HepG2 (cell line): Measurements from ENCODE around the gene RNASE8. TPM values are rescaled to one million over a fixed set of nuclear protein-coding genes. Genes with fewer than 3 reads are reported as not detected.

Experiments used
- ATAC-seq: fragments of 200-7000 bp; cut with Tn5 transposase; 3 replicates; pipeline ENCODE4 v1.9.1; 2020; ENCODE audit warnings: mild to moderate bottlenecking, moderate library complexity
- BruUV-seq: library from RNA; stranded (reverse); fragments of 400-500 nt; replicated peaks from 2 replicates; lab custom pipeline; 2021; lab: Mats Ljungman, UMichigan
- CTCF ChIA-PET: fragments of 300-600 bp; formaldehyde crosslinking; extraction: SDS; loops from one replicate; lab custom pipeline; 2021; ENCODE audit warnings: low total read pairs, inconsistent platforms, low intra/inter-chr PET ratio; lab: Yijun Ruan, JAX
- POLR2A ChIA-PET: fragments of 350-600 bp; sonication (Branson Sonifier 250); formaldehyde crosslinking; loops from one replicate; lab custom pipeline; 2020; ENCODE audit warnings: antibody characterized with exemption, inconsistent platforms; lab: Yijun Ruan, JAX
- DNase-seq: peaks from one replicate; pipeline ENCODE4 v3.0.0-alpha.2; 2015; ENCODE audit warnings: low spot score
- FAIRE-seq: peaks from 3 replicates; lab custom pipeline; 2011; peaks lifted over from hg19 to GRCh38; lab: Jason Lieb, UNC
- H2AFZ ChIP-seq: one replicate; pipeline ENCODE4 v1.6.1; 2011; ENCODE audit warnings: low read length, inconsistent platforms
- H3K27ac ChIP-seq: fragments of 300-600 bp; 3 replicates; pipeline ENCODE4 v1.8.0; 2011; ENCODE audit warnings: mixed run types, mild to moderate bottlenecking, mixed read lengths, low read length, inconsistent platforms; ENCODE audit not compliant: insufficient read depth; ENCODE audit errors: extremely low read length
- H3K27me3 ChIP-seq, 2 experiments: fragments of 200-600 bp in 1 of 2; 2 replicates in 1 of 2; 3 replicates in 1 of 2; pipeline versions ENCODE4 v1.6.0 to v1.8.0; 2011; ENCODE audit warnings: low read length in 2 of 2, mild to moderate bottlenecking in 2 of 2, moderate library complexity in 2 of 2, inconsistent platforms in 1 of 2; ENCODE audit not compliant: insufficient read depth in 2 of 2, control insufficient read depth in 1 of 2
- H3K36me3 ChIP-seq, 2 experiments: fragments of 200-600 bp in 1 of 2; replicated peaks in 1 of 2; 2 replicates in 1 of 2; 3 replicates in 1 of 2; pipeline versions ENCODE4 v1.5.1 to v1.8.0; 2011; ENCODE audit warnings: low read length in 2 of 2, inconsistent platforms in 1 of 2; ENCODE audit not compliant: insufficient read depth in 2 of 2, control insufficient read depth in 1 of 2
- H3K4me1 ChIP-seq: 2 replicates; pipeline ENCODE4 v1.5.1; 2012; ENCODE audit warnings: low read length, inconsistent platforms; ENCODE audit not compliant: insufficient read depth
- H3K4me2 ChIP-seq: 2 replicates; pipeline ENCODE4 v1.6.0; 2011; ENCODE audit warnings: low read depth, low read length, inconsistent platforms
- H3K4me3 ChIP-seq, 3 experiments: fragments of 200-600 bp in 1 of 3; sonication (generic), shearing (Covaris generic) in 1 of 3; replicated peaks in 1 of 3; 2 replicates each; pipeline ENCODE4 v1.5.1; 2011 to 2016; ENCODE audit warnings: low read length in 3 of 3, inconsistent platforms in 2 of 3, low read depth in 2 of 3, mild to moderate bottlenecking in 2 of 3, control low read depth in 1 of 3, mixed read lengths in 1 of 3; ENCODE audit not compliant: insufficient read depth in 1 of 3
- H3K79me2 ChIP-seq: one replicate; pipeline ENCODE4 v1.6.1; 2011; ENCODE audit warnings: low read length, inconsistent platforms; ENCODE audit not compliant: insufficient read depth
- H3K9ac ChIP-seq: 2 replicates; pipeline ENCODE4 v1.6.0; 2011; ENCODE audit warnings: mild to moderate bottlenecking, low read depth, low read length, inconsistent platforms; ENCODE audit not compliant: insufficient read depth
- H3K9me3 ChIP-seq: 2 replicates; pipeline ENCODE4 v1.5.1; 2012; ENCODE audit warnings: mild to moderate bottlenecking, low read length
- H4K20me1 ChIP-seq: 2 replicates; pipeline ENCODE4 v1.6.0; 2011; ENCODE audit warnings: inconsistent platforms, mild to moderate bottlenecking, low read length, moderate library complexity; ENCODE audit not compliant: insufficient read depth
- BORCS8-MEF2B ChIP-seq: sonication (generic); formaldehyde crosslinking; IDR thresholded peaks from 2 replicates; pipeline ENCODE4 v1.8.0; 2022; ENCODE audit warnings: mild to moderate bottlenecking, missing genetic modification reagents
- CCDC6 ChIP-seq: sonication (generic); formaldehyde crosslinking; IDR thresholded peaks from 2 replicates; pipeline ENCODE4 v1.8.1; 2022; ENCODE audit warnings: mild to moderate bottlenecking, missing genetic modification reagents, moderate library complexity
- CREM ChIP-seq, 2 experiments: sonication (generic) in 1 of 2; formaldehyde crosslinking in 1 of 2; IDR thresholded peaks; 2 replicates each; pipeline versions ENCODE4 v1.4.0 to v1.6.1; 2016 to 2020; ENCODE audit warnings: antibody characterized with exemption in 1 of 2, mild to moderate bottlenecking in 1 of 2, missing genetic modification reagents in 1 of 2
- MAX ChIP-seq: IDR thresholded peaks from 2 replicates; pipeline ENCODE4 v1.6.1; 2012; ENCODE audit warnings: inconsistent platforms
- POLR2G ChIP-seq: fragments of 200-400 bp; formaldehyde crosslinking; IDR thresholded peaks from 2 replicates; pipeline ENCODE4 v1.6.1; 2018; ENCODE audit warnings: mild to moderate bottlenecking, low read depth, low read length, moderate library complexity
- SETDB1 ChIP-seq: sonication (generic); formaldehyde crosslinking; IDR thresholded peaks from 2 replicates; pipeline ENCODE4 v1.5.1; 2020; ENCODE audit warnings: missing genetic modification reagents, mild to moderate bottlenecking, borderline replicate concordance
- STAG1 ChIP-seq: sonication (generic); formaldehyde crosslinking; IDR thresholded peaks from 2 replicates; pipeline ENCODE4 v1.4.0; 2020; ENCODE audit warnings: missing genetic modification reagents
- ZNF207 ChIP-seq: fragments of 450-650 bp; IDR thresholded peaks from 2 replicates; pipeline ENCODE4 v1.6.1; 2016; ENCODE audit warnings: antibody characterized with exemption, borderline replicate concordance
- ZNF260 ChIP-seq: sonication (generic); formaldehyde crosslinking; IDR thresholded peaks from 2 replicates; pipeline ENCODE4 v1.4.0; 2020; ENCODE audit warnings: missing genetic modification reagents, low read depth, mild to moderate bottlenecking, borderline replicate concordance
- ZNF30 ChIP-seq: sonication (generic); formaldehyde crosslinking; IDR thresholded peaks from 2 replicates; pipeline ENCODE4 v1.5.0; 2020; ENCODE audit warnings: mild to moderate bottlenecking, missing genetic modification reagents
- ZNF317 ChIP-seq: sonication (generic); formaldehyde crosslinking; IDR thresholded peaks from 2 replicates; pipeline ENCODE4 v1.5.0; 2020; ENCODE audit warnings: mild to moderate bottlenecking, missing genetic modification reagents
- ZNF570 ChIP-seq: sonication (generic); formaldehyde crosslinking; IDR thresholded peaks from 2 replicates; pipeline ENCODE4 v1.4.0; 2020; ENCODE audit warnings: mild to moderate bottlenecking, missing genetic modification reagents, borderline replicate concordance
- ZNF687 ChIP-seq: sonication (generic); formaldehyde crosslinking; IDR thresholded peaks from 2 replicates; pipeline ENCODE4 v1.5.1; 2020; ENCODE audit warnings: mild to moderate bottlenecking, missing genetic modification reagents, moderate library complexity
- ZNF740 ChIP-seq: sonication (generic); formaldehyde crosslinking; IDR thresholded peaks from 2 replicates; pipeline ENCODE4 v1.4.0; 2020; ENCODE audit warnings: missing genetic modification reagents
- WGBS: methylation state at CpG from one replicate; pipeline ENCODE4 v1.1.6; 2017; ENCODE audit warnings: low lambda C conversion rate; 5-methylcytosine and 5-hydroxymethylcytosine counted together
- in situ Hi-C: cut with HindIII; loops from 2 replicates; pipeline ENCODE4 v1.10.0; 2017; ENCODE audit warnings: low pct_unique_long_range_greater_than_20kb; ENCODE audit not compliant: extremely low pct_ligation_motif_present
- intact Hi-C: fragments of 100-400 bp; cut with micrococcal nuclease; formaldehyde crosslinking; loops from one replicate; pipeline ENCODE4 v1.10.0; 2022; ENCODE audit not compliant: unreplicated experiment
- polyA plus RNA-seq, 8 experiments: library from polyadenylated mRNA; depleted of rRNA in 3 of 8; stranded (reverse) in 7 of 8; unstranded in 1 of 8; fragments of >200 nt; fragmentation: Illumina TruSeq in 4 of 8; extraction: Trizol in 4 of 8; gene quantifications; 2 replicates each; pipeline versions ENCODE4 v1.2.1 to v1.2.3, GENCODE V29; 2011 to 2016; ENCODE audit warnings: low read depth in 4 of 8, missing spikeins in 1 of 8, mixed read lengths in 1 of 8; ENCODE audit not compliant: insufficient read depth in 1 of 8
- total RNA-seq, 5 experiments: library from RNA; depleted of rRNA; stranded (reverse); fragments of >200 nt; fragmentation: Illumina TruSeq; extraction: Trizol; gene quantifications; 2 replicates each; pipeline ENCODE4 v1.2.3, GENCODE V29; 2016; ENCODE audit warnings: low read depth in 1 of 5
- TF ChIP-seq, protein P1 (sequence below): sonication (generic); formaldehyde crosslinking; IDR thresholded peaks from 2 replicates; pipeline ENCODE4 v1.8.0; 2022; ENCODE audit warnings: missing genetic modification reagents, mild to moderate bottlenecking, moderate library complexity, borderline replicate concordance

The RNASE8 gene
- total and polyA plus RNA-seq, 2 of the 13 experiments (the other 11 are each of a cell fraction or from before 2014, with no cell fraction given) = not detected

DNA sequence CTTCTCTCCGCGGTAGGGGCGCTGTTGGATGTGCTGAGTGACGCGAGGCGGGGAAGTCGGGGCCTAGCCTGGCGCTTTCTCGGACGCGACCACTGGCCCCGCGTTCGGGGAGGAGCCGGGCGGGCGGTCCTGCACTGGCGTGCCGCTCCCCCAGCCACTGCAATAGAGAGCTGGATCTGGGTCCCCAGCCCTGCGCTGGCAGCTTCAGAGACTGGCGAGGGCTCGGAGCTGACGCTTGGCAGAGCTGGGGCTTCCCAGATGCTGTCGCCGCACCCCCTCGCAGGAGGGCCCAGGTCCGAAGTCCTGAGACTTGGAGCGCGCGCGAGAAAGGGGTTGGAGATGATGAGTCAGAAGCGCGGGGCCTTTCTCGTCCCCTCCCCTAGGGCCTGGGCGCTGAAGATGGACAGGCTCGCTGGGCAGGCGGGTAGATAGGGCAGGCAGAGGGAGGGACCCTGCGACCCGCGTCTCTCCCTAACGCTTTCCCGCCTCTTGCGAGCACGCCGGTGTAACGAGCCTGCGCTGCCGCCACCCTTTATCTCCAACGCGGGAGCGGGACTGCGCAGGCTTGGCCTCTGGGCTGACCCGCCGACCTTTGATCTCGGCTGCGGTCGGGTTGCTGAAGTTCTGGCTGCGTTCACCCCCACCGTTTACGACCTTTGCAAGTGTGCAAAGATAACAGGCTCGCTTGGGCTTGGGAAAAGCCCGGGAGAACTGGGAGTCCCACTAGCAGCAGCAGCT, 46.3 kb downstream of the RNASE8 start:
- Histone ChIP-seq H3K9me3 (no peaks in the 10 kb centered on the region), H3K9ac (peak overlapping the region; percentile 95), H3K4me2 (peak overlapping the region; percentile 94), H3K79me2 (peaks cover 11% of the 10 kb centered on the region), H3K4me3 (peak overlapping the region; percentile 61 to 82 (median 66)), H3K27me3 (no peaks in the 10 kb centered on the region; a peak in 1 of 5 replicates), H2AFZ (no peak overlapping the region), H3K4me1 (peaks cover 80% of the 10 kb centered on the region), H3K36me3 (no peaks in the 10 kb centered on the region), H4K20me1 (no peaks in the 10 kb centered on the region), H3K27ac (peak overlapping the region; percentile 97)
- WGBS = under 1% methylated on average over 49 of the region's 62 CpGs
- intact Hi-C loops = loop anchor here (1.0 kb wide), 4 partner anchors 8 to 90 kb away; no protein-coding TSS in a partner anchor
- ChIA-PET POLR2A (interaction anchor here (0.7 to 6.5 kb wide), 23 partner anchors 9 to 422 kb away, joined by 3 to 141 read pairs (median 5); partner anchors contain the start of genes ARHGEF40 and NDRG2), CTCF (interaction anchor here (1.1 to 8.0 kb wide), 6 partner anchors 11 to 92 kb away, joined by 3 to 320 read pairs (median 14); partner anchors contain the start of genes ARHGEF40 and ZNF219)
- ATAC-seq = peak; percentile 83
- DNase-seq = peak; percentile 98
- peak; percentile 18 for FAIRE-seq
- in situ Hi-C loops = loop anchor here (5.0 kb wide), 2 partner anchors 37 to 87 kb away; no protein-coding TSS in a partner anchor
- TSS peak; percentile 93 for BruUV-seq
- TF ChIP-seq, protein P1, sequence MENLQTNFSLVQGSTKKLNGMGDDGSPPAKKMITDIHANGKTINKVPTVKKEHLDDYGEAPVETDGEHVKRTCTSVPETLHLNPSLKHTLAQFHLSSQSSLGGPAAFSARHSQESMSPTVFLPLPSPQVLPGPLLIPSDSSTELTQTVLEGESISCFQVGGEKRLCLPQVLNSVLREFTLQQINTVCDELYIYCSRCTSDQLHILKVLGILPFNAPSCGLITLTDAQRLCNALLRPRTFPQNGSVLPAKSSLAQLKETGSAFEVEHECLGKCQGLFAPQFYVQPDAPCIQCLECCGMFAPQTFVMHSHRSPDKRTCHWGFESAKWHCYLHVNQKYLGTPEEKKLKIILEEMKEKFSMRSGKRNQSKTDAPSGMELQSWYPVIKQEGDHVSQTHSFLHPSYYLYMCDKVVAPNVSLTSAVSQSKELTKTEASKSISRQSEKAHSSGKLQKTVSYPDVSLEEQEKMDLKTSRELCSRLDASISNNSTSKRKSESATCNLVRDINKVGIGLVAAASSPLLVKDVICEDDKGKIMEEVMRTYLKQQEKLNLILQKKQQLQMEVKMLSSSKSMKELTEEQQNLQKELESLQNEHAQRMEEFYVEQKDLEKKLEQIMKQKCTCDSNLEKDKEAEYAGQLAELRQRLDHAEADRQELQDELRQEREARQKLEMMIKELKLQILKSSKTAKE = peak; percentile 90
- TF ChIP-seq SETDB1 (CRISPR knock-in tag) (no peak), POLR2G (peak; percentile 98), BORCS8-MEF2B (peak; percentile 100), MAX (no peak), ZNF740 (CRISPR knock-in tag) (peak; percentile 95), STAG1 (CRISPR knock-in tag) (0 out of 2 replicates have a peak, but pooled peaks have one; percentile 16), ZNF30 (peak; percentile 87), ZNF687 (CRISPR knock-in tag) (peak; percentile 100), CCDC6 (CRISPR knock-in tag) (peak; percentile 83), CREM (IDR thresholded peaks at IDR 0.05) (peak; percentile 88), CREM (CRISPR knock-in tag; IDR thresholded peaks at IDR 0.05) (0 out of 2 replicates have a peak, but pooled peaks have one; percentile 57), ZNF317 (CRISPR knock-in tag) (peak; percentile 93), ZNF260 (CRISPR knock-in tag) (no peak), ZNF570 (CRISPR knock-in tag) (peak; percentile 91; the same call in 1 of the 2 replicates), ZNF207 (no peak)
